HepG2 (cell line): ENCODE results near the gene SLC23A3. TPM values are rescaled to one million over a fixed set of nuclear protein-coding genes. Genes with fewer than 3 reads are reported as not detected.

Experiments
- ATAC-seq: fragments of 200-7000 bp; cut with Tn5 transposase; 3 replicates; pipeline ENCODE4 v1.9.1; 2020; ENCODE audit warnings: mild to moderate bottlenecking, moderate library complexity
- BruUV-seq: library from RNA; stranded (reverse); fragments of 400-500 nt; replicated peaks from 2 replicates; lab custom pipeline; 2021; lab: Mats Ljungman, UMichigan
- CTCF ChIA-PET: fragments of 300-600 bp; formaldehyde crosslinking; extraction: SDS; loops from one replicate; lab custom pipeline; 2021; ENCODE audit warnings: low total read pairs, inconsistent platforms, low intra/inter-chr PET ratio; lab: Yijun Ruan, JAX
- POLR2A ChIA-PET: fragments of 350-600 bp; sonication (Branson Sonifier 250); formaldehyde crosslinking; loops from one replicate; lab custom pipeline; 2020; ENCODE audit warnings: antibody characterized with exemption, inconsistent platforms; lab: Yijun Ruan, JAX
- DNase-seq: peaks from one replicate; pipeline ENCODE4 v3.0.0-alpha.2; 2015; ENCODE audit warnings: low spot score
- FAIRE-seq: peaks from 3 replicates; lab custom pipeline; 2011; peaks lifted over from hg19 to GRCh38; lab: Jason Lieb, UNC
- H2AFZ ChIP-seq: one replicate; pipeline ENCODE4 v1.6.1; 2011; ENCODE audit warnings: low read length, inconsistent platforms
- H3K27ac ChIP-seq: fragments of 300-600 bp; 3 replicates; pipeline ENCODE4 v1.8.0; 2011; ENCODE audit warnings: mixed run types, mild to moderate bottlenecking, mixed read lengths, low read length, inconsistent platforms; ENCODE audit not compliant: insufficient read depth; ENCODE audit errors: extremely low read length
- H3K27me3 ChIP-seq, 2 experiments: fragments of 200-600 bp in 1 of 2; 2 replicates in 1 of 2; 3 replicates in 1 of 2; pipeline versions ENCODE4 v1.6.0 to v1.8.0; 2011; ENCODE audit warnings: low read length in 2 of 2, mild to moderate bottlenecking in 2 of 2, moderate library complexity in 2 of 2, inconsistent platforms in 1 of 2; ENCODE audit not compliant: insufficient read depth in 2 of 2, control insufficient read depth in 1 of 2
- H3K36me3 ChIP-seq, 2 experiments: fragments of 200-600 bp in 1 of 2; replicated peaks in 1 of 2; 2 replicates in 1 of 2; 3 replicates in 1 of 2; pipeline versions ENCODE4 v1.5.1 to v1.8.0; 2011; ENCODE audit warnings: low read length in 2 of 2, inconsistent platforms in 1 of 2; ENCODE audit not compliant: insufficient read depth in 2 of 2, control insufficient read depth in 1 of 2
- H3K4me1 ChIP-seq: 2 replicates; pipeline ENCODE4 v1.5.1; 2012; ENCODE audit warnings: low read length, inconsistent platforms; ENCODE audit not compliant: insufficient read depth
- H3K4me2 ChIP-seq: 2 replicates; pipeline ENCODE4 v1.6.0; 2011; ENCODE audit warnings: low read depth, low read length, inconsistent platforms
- H3K4me3 ChIP-seq, 3 experiments: fragments of 200-600 bp in 1 of 3; sonication (generic), shearing (Covaris generic) in 1 of 3; replicated peaks in 1 of 3; 2 replicates each; pipeline ENCODE4 v1.5.1; 2011 to 2016; ENCODE audit warnings: low read length in 3 of 3, inconsistent platforms in 2 of 3, low read depth in 2 of 3, mild to moderate bottlenecking in 2 of 3, control low read depth in 1 of 3, mixed read lengths in 1 of 3; ENCODE audit not compliant: insufficient read depth in 1 of 3
- H3K79me2 ChIP-seq: one replicate; pipeline ENCODE4 v1.6.1; 2011; ENCODE audit warnings: low read length, inconsistent platforms; ENCODE audit not compliant: insufficient read depth
- H3K9ac ChIP-seq: 2 replicates; pipeline ENCODE4 v1.6.0; 2011; ENCODE audit warnings: mild to moderate bottlenecking, low read depth, low read length, inconsistent platforms; ENCODE audit not compliant: insufficient read depth
- H3K9me3 ChIP-seq: 2 replicates; pipeline ENCODE4 v1.5.1; 2012; ENCODE audit warnings: mild to moderate bottlenecking, low read length
- H4K20me1 ChIP-seq: 2 replicates; pipeline ENCODE4 v1.6.0; 2011; ENCODE audit warnings: inconsistent platforms, mild to moderate bottlenecking, low read length, moderate library complexity; ENCODE audit not compliant: insufficient read depth
- ASH2L ChIP-seq: fragments of 300-600, 200-600 bp; sonication (generic); IDR thresholded peaks from 2 replicates; pipeline ENCODE4 v1.7.0; 2017; ENCODE audit warnings: low read depth, mild to moderate bottlenecking, moderate library complexity, mixed read lengths, low read length; ENCODE audit not compliant: insufficient read length
- ATF2 ChIP-seq: sonication (generic); formaldehyde crosslinking; IDR thresholded peaks from 2 replicates; pipeline ENCODE4 v1.4.0; 2020; ENCODE audit warnings: missing genetic modification reagents
- ATF4 ChIP-seq, 2 experiments: fragments of 450-650 bp in 1 of 2; sonication (generic) in 1 of 2; formaldehyde crosslinking; IDR thresholded peaks; 2 replicates each; pipeline versions ENCODE4 v1.5.0 to v1.8.0; 2020 to 2022; ENCODE audit warnings: mild to moderate bottlenecking in 1 of 2, missing genetic modification reagents in 1 of 2
- JDP2 ChIP-seq: sonication (generic); formaldehyde crosslinking; IDR thresholded peaks from 2 replicates; pipeline ENCODE4 v1.8.1; 2022; ENCODE audit warnings: missing genetic modification reagents, borderline replicate concordance
- KDM5A ChIP-seq: fragments of 200-600 bp; sonication (generic); IDR thresholded peaks from 2 replicates; pipeline ENCODE4 v1.7.0; 2018; ENCODE audit warnings: antibody characterized with exemption, mild to moderate bottlenecking, low read length, borderline replicate concordance
- MTA3 ChIP-seq: sonication (generic); formaldehyde crosslinking; IDR thresholded peaks from 2 replicates; pipeline ENCODE4 v1.4.0; 2020; ENCODE audit warnings: missing genetic modification reagents
- MXD3 ChIP-seq: IDR thresholded peaks from 2 replicates; pipeline ENCODE4 v1.6.1; 2016; ENCODE audit warnings: mild to moderate bottlenecking, missing biosample characterization, missing genetic modification reagents
- NCOA1 ChIP-seq: sonication (generic); formaldehyde crosslinking; IDR thresholded peaks from 2 replicates; pipeline ENCODE4 v1.9.0; 2021; ENCODE audit warnings: missing genetic modification reagents
- PCBP2 ChIP-seq: fragments of 200-400 bp; formaldehyde crosslinking; optimal IDR thresholded peaks from 2 replicates; pipeline ENCODE3; 2018; ENCODE audit warnings: low read length, low read depth; ENCODE audit not compliant: poor library complexity, severe bottlenecking
- POLR2AphosphoS2 ChIP-seq: IDR thresholded peaks from 2 replicates; pipeline ENCODE4 v1.6.1; 2011; ENCODE audit warnings: low read depth, low read length, improper control_type of control experiment
- RELA ChIP-seq: sonication (generic); formaldehyde crosslinking; IDR thresholded peaks from 2 replicates; pipeline ENCODE4 v1.4.0; 2020; ENCODE audit warnings: missing genetic modification reagents
- SNRNP70 ChIP-seq: fragments of 200-400 bp; formaldehyde crosslinking; IDR thresholded peaks from 2 replicates; pipeline ENCODE4 v1.6.1; 2017; ENCODE audit warnings: mild to moderate bottlenecking, low read depth, low read length, moderate library complexity
- SP5 ChIP-seq: IDR thresholded peaks from 2 replicates; pipeline ENCODE4 v1.6.1; 2016; ENCODE audit warnings: low read depth, borderline replicate concordance
- SRY ChIP-seq: sonication (generic); formaldehyde crosslinking; IDR thresholded peaks from 2 replicates; pipeline ENCODE4 v1.8.0; 2022; ENCODE audit warnings: mild to moderate bottlenecking, missing genetic modification reagents
- SUZ12 ChIP-seq: fragments of 150-350 bp; IDR thresholded peaks from 2 replicates; pipeline ENCODE4 v1.6.1; 2014; ENCODE audit warnings: low read depth, low read length
- ZFP1 ChIP-seq: IDR thresholded peaks from 2 replicates; pipeline ENCODE4 v1.6.1; 2016
- ZFP36L2 ChIP-seq: sonication (generic); formaldehyde crosslinking; IDR thresholded peaks from 2 replicates; pipeline ENCODE4 v1.4.0; 2020; ENCODE audit warnings: missing genetic modification reagents
- ZFP82 ChIP-seq: sonication (generic); formaldehyde crosslinking; IDR thresholded peaks from 2 replicates; pipeline ENCODE4 v1.5.1; 2020; ENCODE audit warnings: mild to moderate bottlenecking, missing genetic modification reagents, borderline replicate concordance
- ZNF282 ChIP-seq: fragments of 450-650 bp; IDR thresholded peaks from 2 replicates; pipeline ENCODE4 v1.6.1; 2018; ENCODE audit not compliant: partially characterized antibody
- ZNF550 ChIP-seq: sonication (generic); formaldehyde crosslinking; IDR thresholded peaks from 2 replicates; pipeline ENCODE4 v1.4.0; 2020; ENCODE audit warnings: mild to moderate bottlenecking, missing genetic modification reagents, borderline replicate concordance
- ZNF766 ChIP-seq: sonication (generic); formaldehyde crosslinking; IDR thresholded peaks from 2 replicates; pipeline ENCODE4 v1.5.0; 2020; ENCODE audit warnings: missing genetic modification reagents, borderline replicate concordance
- ZSCAN29 ChIP-seq: sonication (generic); formaldehyde crosslinking; conservative IDR thresholded peaks from 2 replicates; pipeline ENCODE4 v1.4.0; 2020; ENCODE audit warnings: mild to moderate bottlenecking, missing genetic modification reagents
- WGBS: methylation state at CpG from one replicate; pipeline ENCODE4 v1.1.6; 2017; ENCODE audit warnings: low lambda C conversion rate; 5-methylcytosine and 5-hydroxymethylcytosine counted together
- in situ Hi-C: cut with HindIII; loops from 2 replicates; pipeline ENCODE4 v1.10.0; 2017; ENCODE audit warnings: low pct_unique_long_range_greater_than_20kb; ENCODE audit not compliant: extremely low pct_ligation_motif_present
- intact Hi-C: fragments of 100-400 bp; cut with micrococcal nuclease; formaldehyde crosslinking; loops from one replicate; pipeline ENCODE4 v1.10.0; 2022; ENCODE audit not compliant: unreplicated experiment
- polyA plus RNA-seq, 8 experiments: library from polyadenylated mRNA; depleted of rRNA in 3 of 8; stranded (reverse) in 7 of 8; unstranded in 1 of 8; fragments of >200 nt; fragmentation: Illumina TruSeq in 4 of 8; extraction: Trizol in 4 of 8; gene quantifications; 2 replicates each; pipeline versions ENCODE4 v1.2.1 to v1.2.3, GENCODE V29; 2011 to 2016; ENCODE audit warnings: low read depth in 4 of 8, missing spikeins in 1 of 8, mixed read lengths in 1 of 8; ENCODE audit not compliant: insufficient read depth in 1 of 8
- total RNA-seq, 5 experiments: library from RNA; depleted of rRNA; stranded (reverse); fragments of >200 nt; fragmentation: Illumina TruSeq; extraction: Trizol; gene quantifications; 2 replicates each; pipeline ENCODE4 v1.2.3, GENCODE V29; 2016; ENCODE audit warnings: low read depth in 1 of 5

The SLC23A3 gene
- total and polyA plus RNA-seq, 2 of the 13 experiments (the other 11 are each of a cell fraction or from before 2014, with no cell fraction given), result 0.38 to 0.78 TPM

GRCh38 chr2:219160186-219161017, 9.4 kb downstream of the SLC23A3 start, which contains the start of gene NHEJ1:
TSS of gene NHEJ1 (minus strand) at chr2:219160815. CDS start at chr2:219158362, 2,453 bp downstream.
- FAIRE-seq, result peak; percentile 42
- BruUV-seq, result no TSS peak
- CTCF ChIA-PET, result interaction anchor here (0.6 to 4.4 kb wide), 9 partner anchors 10 to 192 kb away, joined by 3 to 50 read pairs (median 6); partner anchors contain the start of genes DNAJB2 and RETREG2
- TF ChIP-seq NCOA1 (peak; percentile 90; the same call in 1 of the 2 replicates), ZFP82 (CRISPR knock-in tag) (peak; percentile 3; the same call in 1 of the 2 replicates), ZNF766 (CRISPR knock-in tag) (peak; percentile 54), ATF2 (CRISPR knock-in tag) (peak; percentile 72), SP5 (CRISPR knock-in tag) (peak; percentile 73), ASH2L (peak; percentile 92), ZFP36L2 (CRISPR knock-in tag) (no peak), PCBP2 (no peak), KDM5A (peak; percentile 83; the same call in 1 of the 2 replicates), ATF4 (CRISPR knock-in tag; IDR thresholded peaks at IDR 0.05) (no peak), ZSCAN29 (CRISPR knock-in tag) (0 out of 2 replicates have a peak, but pooled peaks have one; percentile 64), ZFP1 (no peak), RELA (CRISPR knock-in tag) (0 out of 2 replicates have a peak, but pooled peaks have one; percentile 18), POLR2AphosphoS2 (no peak), MXD3 (CRISPR knock-in tag) (peak; percentile 94), SNRNP70 (no peak), MTA3 (CRISPR knock-in tag) (no peak), ZNF550 (peak; percentile 92), JDP2 (CRISPR knock-in tag) (no peak; the same call in 1 of the 2 replicates), SRY (peak; percentile 92), SUZ12 (no peak), ZNF282 (no peak)

More at GRCh38 chr2:219160186-219161017, 9.4 kb downstream of the SLC23A3 start, which contains the start of gene NHEJ1:
- ATAC-seq (peak; percentile 91), DNase-seq (peak; percentile 90)
- no peaks in the 10 kb centered on the region for H3K27me3 ChIP-seq
- in situ Hi-C loops (no loop called here), intact Hi-C loops (loop anchor here (1.0 to 2.0 kb wide), 6 partner anchors 16 to 192 kb away; partner anchors contain the start of genes ABCB6 and CNPPD1)
- no peaks in the 10 kb centered on the region for H3K79me2 ChIP-seq
- H3K4me3 ChIP-seq, result peak within 1 kb of the TSS; percentile 76 to 94 (median 86)
- H3K4me1 ChIP-seq, result peaks cover 18% of the 10 kb centered on the region
- peak within 1 kb of the TSS; percentile 93 for H3K27ac ChIP-seq
- H3K9ac ChIP-seq, result peak within 1 kb of the TSS; percentile 86
- peak within 1 kb of the TSS; percentile 97 for H3K4me2 ChIP-seq
- 1% methylated on average over 36 of the region's 70 CpGs for WGBS
- peaks cover 4 to 17% of the 10 kb centered on the region in 2 experiments for H3K36me3 ChIP-seq
- no peaks in the 10 kb centered on the region for H3K9me3 ChIP-seq
- H4K20me1 ChIP-seq, result no peaks in the 10 kb centered on the region
- no peak within 1 kb of the TSS for H2AFZ ChIP-seq
- POLR2A ChIA-PET, result interaction anchor here (0.7 to 3.7 kb wide), 5 partner anchors 16 to 226 kb away, joined by 3 to 14 read pairs (median 4); partner anchors contain the start of genes CNPPD1, DNAJB2 and ZFAND2B
